NAMALWA (cell line): ENCODE measurements around the gene TNN.

ENCODE experiments used
- DNase-seq: peaks from one replicate; pipeline ENCODE4 v3.0.0-alpha.2; 2015; ENCODE audit warnings: low spot score

The TNN gene

DNA sequence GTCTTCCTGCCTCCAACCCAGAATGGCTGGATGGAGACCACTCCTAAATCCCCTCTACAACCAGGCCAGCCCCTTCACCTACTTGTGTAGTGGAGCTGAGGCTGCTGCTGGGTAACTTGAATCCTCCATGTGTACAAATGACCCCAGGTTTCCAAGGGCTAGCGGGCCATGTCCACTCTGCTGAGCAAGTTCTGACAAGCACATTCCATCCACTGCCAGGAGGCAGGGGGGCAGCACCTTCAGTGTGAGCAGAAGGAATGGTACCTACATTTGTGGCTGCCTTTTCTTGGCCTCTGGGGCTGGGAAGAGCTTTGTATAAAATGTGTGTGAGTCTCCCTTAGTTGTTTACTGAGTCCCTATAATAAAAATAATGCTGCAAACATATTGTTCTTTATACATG is 110.4 kb downstream of the TNN start:
- DNase-seq, result no peak

DNA sequence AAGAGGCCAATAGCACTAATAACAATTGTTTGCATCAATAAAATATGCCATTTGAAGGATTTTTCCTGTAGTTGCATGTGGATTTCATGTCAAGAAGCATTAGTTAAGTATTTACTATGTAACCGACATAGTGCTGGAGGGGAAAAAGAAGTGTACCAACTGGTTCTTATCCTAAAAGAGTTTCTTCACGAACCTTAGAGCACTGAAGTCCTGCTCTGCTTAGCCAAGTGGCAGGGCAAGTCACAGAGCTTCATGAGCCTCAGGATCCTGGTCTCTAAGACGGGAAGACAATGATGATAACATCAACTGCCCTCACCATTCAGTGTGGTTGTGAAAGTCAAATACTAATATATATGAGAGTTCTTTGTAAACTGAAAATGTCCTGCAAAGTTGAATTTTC is 110.8 kb downstream of the TNN start:
- DNase-seq, result no peak

DNA sequence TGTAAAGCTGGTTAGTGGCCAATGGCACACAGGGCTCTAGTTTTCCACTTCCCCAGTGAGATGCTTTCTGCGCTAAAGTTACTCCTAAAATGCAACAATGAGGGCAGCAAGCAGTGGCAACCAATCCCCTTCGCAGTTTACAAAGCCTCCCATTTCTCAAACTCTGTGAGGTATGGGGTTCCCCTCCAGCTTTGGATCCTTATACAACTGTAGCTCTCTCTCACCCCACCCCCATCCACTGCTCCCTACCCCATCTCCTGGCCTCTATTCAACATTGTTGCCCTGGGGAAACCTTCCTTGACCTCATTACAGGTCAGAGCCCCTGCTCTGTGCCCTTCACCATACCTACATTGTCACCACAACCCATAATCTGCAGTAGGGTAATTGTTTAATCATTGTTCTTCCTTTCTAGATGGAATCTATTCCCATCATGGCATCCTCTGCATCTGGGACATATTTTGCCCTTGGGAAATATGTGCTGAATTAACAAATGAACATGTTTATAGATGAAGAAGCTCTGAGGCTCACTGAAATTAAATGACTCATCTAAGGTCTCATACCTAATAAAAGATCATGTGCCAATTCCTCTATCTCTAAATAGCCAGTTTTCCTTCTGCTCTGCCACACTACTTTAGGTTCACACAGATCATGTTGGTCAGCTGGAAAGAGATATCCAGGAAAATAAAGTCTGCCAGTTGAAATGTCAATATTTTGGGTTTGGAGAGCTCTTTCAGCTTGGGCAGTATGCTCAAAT is 112.4 kb downstream of the TNN start:
- DNase-seq, result no peak

DNA sequence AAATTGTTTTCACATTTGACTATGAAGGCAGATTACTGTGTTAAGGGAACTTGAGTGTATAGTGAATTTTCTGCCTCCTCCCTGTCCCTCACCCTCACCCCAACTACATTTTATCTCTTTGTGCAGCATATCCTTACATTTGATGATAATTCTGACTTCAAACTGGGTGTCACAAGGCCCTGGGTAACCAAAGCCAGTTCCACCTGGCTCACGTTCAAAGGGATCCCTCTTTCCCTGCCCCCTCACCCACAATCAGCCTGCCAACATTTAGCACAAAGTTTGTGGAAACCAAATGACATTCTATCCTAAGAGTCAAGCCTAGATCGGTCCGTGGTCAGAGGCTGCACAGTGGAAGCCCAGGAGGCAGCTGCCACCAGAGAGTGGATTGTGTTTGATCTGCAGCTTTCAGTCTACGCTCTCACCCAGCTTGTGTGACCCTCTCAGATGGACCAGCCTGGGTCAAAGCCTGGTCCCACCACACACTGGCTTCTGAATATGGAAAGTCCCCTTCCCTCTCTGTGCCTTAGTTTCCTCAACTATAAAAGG is 114.6 kb downstream of the TNN start:
- no peak for DNase-seq

DNA sequence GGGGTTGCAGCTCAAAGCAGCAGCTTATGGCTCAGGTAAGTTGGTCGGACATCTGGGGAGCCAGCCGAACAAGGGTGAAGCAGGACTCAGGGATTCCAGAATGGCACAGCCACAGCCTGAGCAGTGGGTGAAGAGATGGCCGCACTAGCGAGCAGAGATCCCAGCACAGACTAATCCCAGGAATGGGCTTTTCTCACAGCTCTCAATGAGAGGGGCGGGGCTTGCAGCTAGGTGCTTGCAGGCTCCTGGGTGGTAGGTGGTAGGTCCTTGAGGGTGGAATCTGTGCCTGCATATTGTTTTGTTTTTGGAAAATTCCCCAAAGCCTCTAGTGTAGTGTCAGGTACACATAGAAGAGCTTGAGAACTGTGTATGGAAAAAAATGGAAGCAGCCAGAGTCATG is 116.0 kb downstream of the TNN start:
- DNase-seq, result no peak

DNA sequence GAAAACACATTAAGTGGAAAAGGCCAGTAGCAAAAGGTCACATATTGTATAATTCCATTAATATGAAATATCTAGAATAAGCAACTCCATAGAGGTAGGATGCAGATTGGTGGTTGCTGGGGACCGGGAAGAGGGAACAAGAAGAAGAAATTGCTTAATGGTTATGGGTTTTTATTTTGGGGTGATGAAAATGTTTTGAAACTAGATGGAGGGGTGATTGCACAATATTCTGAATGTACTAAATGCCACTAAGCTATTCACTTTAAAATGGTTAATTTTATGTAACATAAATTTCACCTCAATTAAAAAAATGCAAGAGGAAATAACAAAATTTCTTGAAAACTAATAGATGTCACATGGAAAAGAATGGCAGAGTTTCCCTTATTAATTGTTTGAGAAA is 118.3 kb downstream of the TNN start:
- no peak for DNase-seq

DNA sequence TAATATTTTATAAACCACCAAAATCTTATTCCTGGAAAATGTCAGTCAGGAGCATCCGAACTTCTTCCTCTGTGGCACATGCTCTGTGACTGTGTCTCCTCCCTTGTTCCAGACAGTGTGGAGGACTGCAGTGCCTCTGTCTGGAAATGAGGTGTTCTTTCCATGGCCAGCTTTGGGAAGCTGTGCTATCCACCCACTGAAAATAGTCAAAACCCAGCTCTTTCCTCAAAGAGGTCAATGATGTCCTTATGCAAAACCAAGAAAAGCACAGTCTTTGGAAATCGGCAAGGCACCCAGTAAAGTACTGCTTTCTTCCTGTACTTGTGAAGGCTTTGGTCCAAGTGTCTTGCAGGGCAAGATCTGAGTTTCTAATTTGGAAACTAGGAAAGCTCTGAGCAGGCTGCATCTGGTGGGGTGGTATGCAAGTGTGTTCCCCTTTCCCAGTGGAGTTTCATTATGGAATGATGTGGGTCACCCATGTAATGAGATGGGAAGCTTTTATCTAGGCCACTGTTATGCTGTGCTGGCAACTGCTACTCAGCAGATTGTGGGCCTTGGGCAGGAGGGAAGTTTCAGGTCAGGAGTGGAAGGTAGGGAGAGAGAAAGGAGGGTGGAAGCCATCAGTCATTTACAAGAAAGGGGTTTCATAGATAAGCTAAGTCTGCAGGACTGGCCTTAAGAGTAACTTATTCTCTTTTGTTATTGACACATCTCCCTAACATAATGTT is 119.0 kb downstream of the TNN start:
- DNase-seq, result no peak

DNA sequence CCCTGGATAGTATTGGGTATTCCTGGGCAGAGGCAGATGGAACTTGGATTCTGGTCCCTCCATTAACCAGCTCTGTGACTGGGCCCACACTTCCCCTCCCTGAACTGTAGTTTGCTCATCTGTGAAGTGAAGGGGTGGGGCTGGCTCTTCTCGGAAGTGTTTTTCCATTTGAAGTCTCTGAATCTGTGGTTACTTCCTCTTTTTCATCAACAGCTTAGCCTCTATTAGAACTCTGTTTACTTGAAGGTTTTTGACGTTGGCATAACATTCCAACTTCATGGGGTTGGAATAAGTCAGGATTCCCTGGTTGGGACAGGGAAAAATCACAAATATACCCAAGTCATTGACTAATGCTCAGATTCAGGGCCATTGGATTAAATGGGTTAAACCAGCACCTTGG is 121.3 kb downstream of the TNN start:
- DNase-seq, result peak; percentile 95

DNA sequence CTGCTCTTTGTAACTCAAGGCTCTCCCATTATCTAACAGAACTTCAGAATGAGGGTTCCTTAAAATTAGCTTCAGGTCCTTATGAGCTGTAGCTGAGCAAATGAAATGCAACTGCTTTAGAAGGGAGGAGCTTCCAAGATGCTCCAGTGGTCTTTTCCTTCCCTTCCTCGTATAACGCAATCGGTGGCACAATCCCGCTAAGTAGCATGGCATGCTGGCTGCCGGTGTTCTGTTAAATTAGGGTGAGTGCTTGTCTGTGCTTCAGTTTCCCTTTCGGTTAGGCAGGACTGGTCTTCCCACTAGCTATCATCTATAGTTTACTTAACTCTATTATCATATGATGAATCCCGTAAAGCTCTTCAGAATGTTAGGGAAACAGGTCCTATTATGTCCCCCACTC is 124.0 kb downstream of the TNN start:
- DNase-seq, result peak; percentile 79

DNA sequence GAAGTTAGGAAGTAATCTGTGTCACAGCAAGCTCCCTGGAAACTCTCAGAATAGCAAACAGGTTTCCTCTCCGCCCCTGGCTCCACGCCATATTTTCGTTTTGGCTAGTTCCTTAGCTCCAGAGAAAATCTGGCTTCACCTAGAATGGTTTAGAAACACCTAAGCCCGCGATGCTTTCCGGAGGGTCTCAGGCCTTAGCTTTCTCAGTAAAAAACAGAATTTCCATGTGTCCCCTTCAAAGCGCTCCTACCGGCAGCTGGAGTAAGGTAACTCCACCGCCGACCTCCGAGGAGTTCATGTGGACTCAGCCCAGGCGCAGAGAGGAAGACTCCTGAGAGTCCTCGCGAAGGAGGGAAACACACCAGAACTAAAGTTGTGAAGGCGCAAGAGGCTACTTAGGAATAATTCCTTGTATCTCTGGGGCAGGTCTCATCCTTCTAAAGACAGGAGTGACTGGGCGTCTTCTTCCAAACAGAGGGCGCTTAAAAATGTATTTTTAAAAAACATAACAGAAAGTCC is 124.5 kb downstream of the TNN start:
- peak; percentile 80 for DNase-seq

DNA sequence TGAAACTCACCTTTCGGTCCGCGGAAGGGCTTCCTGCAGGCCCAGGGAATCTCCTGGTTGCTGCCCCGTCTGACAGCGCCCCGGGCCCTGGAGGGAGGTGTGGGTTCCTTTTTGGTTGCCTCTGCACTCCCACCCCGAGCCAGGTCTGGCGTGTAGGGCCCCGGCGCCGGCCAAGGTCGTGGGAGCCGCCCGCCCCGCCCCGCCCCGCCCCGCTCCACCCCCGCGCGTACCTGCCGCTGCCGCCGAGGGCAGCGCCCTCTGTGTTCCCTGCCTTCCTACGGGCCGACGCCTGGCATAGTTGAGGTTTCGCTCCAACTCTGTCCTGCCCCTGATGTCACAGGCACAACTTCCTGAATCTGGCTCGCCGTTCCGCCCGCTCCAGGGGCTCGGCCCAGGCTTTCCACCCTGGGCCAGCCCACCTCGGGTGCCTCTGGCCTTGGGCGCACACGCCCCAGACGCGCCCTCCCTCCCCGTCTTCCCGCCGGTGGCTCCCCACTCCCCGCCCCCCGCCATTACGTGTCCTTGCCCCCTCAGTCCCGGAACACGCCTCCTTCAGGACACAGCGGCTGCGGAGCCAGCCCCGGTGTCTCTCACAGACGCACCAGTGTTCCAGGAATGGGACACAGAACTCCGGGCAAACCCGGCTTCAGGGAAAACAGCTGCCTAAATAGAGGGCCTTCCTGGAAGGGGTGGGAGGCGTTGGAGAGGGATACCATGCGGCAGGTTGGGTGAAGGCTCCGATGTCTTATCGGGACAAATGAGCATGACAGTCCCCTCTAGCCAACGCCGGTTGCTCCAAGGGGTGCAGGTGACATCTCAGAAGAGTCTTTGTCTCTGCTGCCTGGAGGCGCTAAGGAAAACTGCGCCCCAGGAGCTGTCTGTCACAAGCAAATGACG is 125.2 kb downstream of the TNN start, which contains the start of gene KIAA0040:
Gene KIAA0040 (minus strand): TSS at position 147 of the 897 bp plus-strand sequence. CDS start 31,763 bp downstream, outside the sequence.
- DNase-seq, result peak; percentile 84

DNA sequence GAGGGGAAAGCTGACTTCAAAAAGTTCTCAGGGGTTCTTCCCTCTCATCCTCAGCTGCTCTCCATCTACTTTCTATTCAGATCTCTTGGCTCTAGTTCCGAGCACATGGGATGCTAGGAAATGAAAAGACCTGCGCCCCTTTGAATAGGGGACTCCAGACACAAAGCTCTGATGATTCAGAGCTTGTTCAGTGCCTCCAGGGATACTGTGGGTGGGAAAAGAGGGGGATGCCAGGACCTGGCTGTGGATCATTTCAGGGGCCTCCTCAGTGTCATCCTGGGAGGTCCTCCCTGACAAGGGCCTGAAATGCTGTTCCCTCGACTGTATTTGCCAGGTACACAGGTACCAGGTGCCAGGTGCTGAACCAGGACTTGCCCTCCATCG is 125.9 kb downstream of the TNN start:
- no peak for DNase-seq

DNA sequence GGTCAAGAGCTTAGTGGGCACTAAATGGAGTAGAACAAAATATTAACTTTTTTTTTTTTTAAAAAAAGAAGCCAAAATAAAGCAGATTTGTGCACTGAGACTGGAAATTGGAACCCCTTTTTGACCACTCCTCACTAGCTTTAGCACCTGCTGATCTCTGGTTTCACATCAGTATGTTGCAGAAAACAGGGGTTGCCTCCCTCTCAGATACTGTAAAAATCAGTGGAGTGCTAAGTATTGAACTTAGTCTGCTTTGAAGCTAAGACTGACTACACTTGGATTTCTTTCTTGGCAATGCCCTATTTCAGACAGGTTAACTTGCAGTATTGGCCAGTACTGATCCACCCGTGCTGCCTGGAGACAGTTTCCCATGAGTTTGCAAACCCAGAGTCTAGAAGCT is 127.6 kb downstream of the TNN start:
- peak; percentile 45 for DNase-seq

DNA sequence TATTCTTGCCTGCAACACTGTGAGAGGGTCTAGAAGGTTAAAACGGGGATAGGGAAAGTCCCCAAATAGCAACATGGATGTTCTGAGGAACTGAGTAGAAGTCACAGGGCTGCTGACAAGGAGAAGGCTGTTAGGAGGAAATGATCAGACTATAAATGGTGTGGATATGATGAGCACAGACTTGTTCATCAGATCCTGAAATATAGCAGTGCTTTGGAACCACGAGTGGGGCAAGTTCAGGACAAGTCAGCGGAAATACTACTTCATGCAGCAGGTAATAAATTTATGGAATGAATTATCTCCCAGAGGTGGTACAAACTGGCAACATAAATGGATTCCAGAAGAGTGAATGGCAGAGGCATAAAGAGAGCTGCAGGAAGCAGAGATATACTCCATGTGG is 128.2 kb downstream of the TNN start:
- DNase-seq, result no peak

DNA sequence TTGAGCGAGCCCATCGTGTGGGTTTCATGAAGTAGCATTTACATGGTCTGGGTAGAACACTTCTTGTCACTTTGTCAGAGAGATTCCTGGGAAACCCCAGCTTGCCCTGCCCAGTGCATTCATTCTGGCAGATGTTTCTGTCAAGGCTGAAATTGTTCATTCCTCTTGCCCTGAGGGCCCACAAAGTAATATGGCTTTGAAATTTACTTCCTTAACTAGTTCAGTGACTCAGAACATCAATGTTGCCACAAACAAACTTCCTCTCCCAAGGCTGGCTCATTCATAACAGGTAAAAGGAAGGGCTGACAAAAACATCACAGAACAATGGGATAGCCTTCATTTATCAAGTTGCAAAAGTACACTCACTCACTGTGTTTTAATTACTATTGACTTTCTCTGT is 129.9 kb downstream of the TNN start:
- DNase-seq, result peak; percentile 30
